WTC11 (cell line): Measurements from ENCODE around the gene NTRK3. TPM values are rescaled to one million over a fixed set of nuclear protein-coding genes. Genes with fewer than 3 reads are reported as not detected.

ENCODE experiments used
- ATAC-seq: fragments of 200-7000 bp; cut with Tn5 transposase; 2 replicates; pipeline ENCODE4 v1.10.0; 2021; ENCODE audit warnings: mild to moderate bottlenecking, moderate library complexity
- CTCF ChIA-PET: fragments of 300-600 bp; sonication (Branson Sonifier 250); formaldehyde crosslinking; loops from one replicate; lab custom pipeline; 2021; ENCODE audit warnings: antibody characterized with exemption; lab: Charles Lee
- POLR2A ChIA-PET: fragments of 350-600 bp; sonication (Branson Sonifier 250); formaldehyde crosslinking; loops from one replicate; lab custom pipeline; 2021; ENCODE audit warnings: antibody characterized with exemption; lab: Charles Lee
- DNase-seq: peaks from one replicate; pipeline ENCODE4 v3.0.0; 2021; ENCODE audit warnings: low spot score
- H3K27ac Mint-ChIP-seq: 2 replicates; pipeline ENCODE4 v1.8.0; 2021; ENCODE audit warnings: mixed read lengths
- H3K27me3 Mint-ChIP-seq: 2 replicates; pipeline ENCODE4 v1.8.0; 2021; ENCODE audit warnings: low read depth, mild to moderate bottlenecking, moderate library complexity, mixed read lengths
- H3K36me3 Mint-ChIP-seq: 2 replicates; pipeline ENCODE4 v1.8.0; 2021; ENCODE audit warnings: mixed read lengths
- H3K4me1 Mint-ChIP-seq: 2 replicates; pipeline ENCODE4 v1.8.0; 2022; ENCODE audit warnings: mixed read lengths
- H3K4me3 Mint-ChIP-seq: 2 replicates; pipeline ENCODE4 v1.8.0; 2021; ENCODE audit warnings: mild to moderate bottlenecking, moderate library complexity, mixed read lengths
- H3K9me3 Mint-ChIP-seq: 2 replicates; pipeline ENCODE4 v1.8.0; 2021; ENCODE audit warnings: mixed read lengths
- AFF4 ChIP-seq: sonication (generic); formaldehyde crosslinking; IDR thresholded peaks from 2 replicates; pipeline ENCODE4 v1.8.1; 2023; ENCODE audit warnings: mild to moderate bottlenecking, missing genetic modification reagents, borderline replicate concordance
- AR ChIP-seq: fragments of 250-450 bp; sonication (Bioruptor Pico); IDR thresholded peaks from 2 replicates; pipeline ENCODE4 v1.9.0; 2021; ENCODE audit warnings: mild to moderate bottlenecking
- ATF3 ChIP-seq: sonication (generic); formaldehyde crosslinking; conservative IDR thresholded peaks from 2 replicates; pipeline ENCODE4 v1.8.1; 2022; ENCODE audit warnings: mild to moderate bottlenecking, missing genetic modification reagents
- EMX1 ChIP-seq: fragments of 250-450 bp; sonication (Bioruptor Pico); IDR thresholded peaks from 2 replicates; pipeline ENCODE4 v1.8.0; 2021; ENCODE audit warnings: mild to moderate bottlenecking
- ESRRA ChIP-seq: sonication (generic); formaldehyde crosslinking; IDR thresholded peaks from 2 replicates; pipeline ENCODE4 v1.8.1; 2022; ENCODE audit warnings: mild to moderate bottlenecking, missing genetic modification reagents, borderline replicate concordance
- FOXK1 ChIP-seq: sonication (generic); formaldehyde crosslinking; IDR thresholded peaks from 2 replicates; pipeline ENCODE4 v1.8.0; 2022; ENCODE audit warnings: mild to moderate bottlenecking, moderate library complexity, missing genetic modification reagents
- HMGXB4 ChIP-seq: sonication (generic); formaldehyde crosslinking; IDR thresholded peaks from 2 replicates; pipeline ENCODE4 v1.8.1; 2023; ENCODE audit warnings: mild to moderate bottlenecking, moderate library complexity, missing genetic modification reagents
- IRF1 ChIP-seq: sonication (generic); formaldehyde crosslinking; IDR thresholded peaks from 2 replicates; pipeline ENCODE4 v1.8.0; 2023; ENCODE audit warnings: missing genetic modification reagents
- JUN ChIP-seq: sonication (generic); formaldehyde crosslinking; IDR thresholded peaks from 2 replicates; pipeline ENCODE4 v1.8.0; 2023; ENCODE audit warnings: mild to moderate bottlenecking, missing genetic modification reagents
- NFE2L1 ChIP-seq: sonication (generic); formaldehyde crosslinking; IDR thresholded peaks from 2 replicates; pipeline ENCODE4 v1.8.1; 2023; ENCODE audit warnings: missing genetic modification reagents
- NFYB ChIP-seq: sonication (generic); formaldehyde crosslinking; conservative IDR thresholded peaks from 2 replicates; pipeline ENCODE4 v1.8.0; 2022; ENCODE audit warnings: low read depth, missing genetic modification reagents
- TP53 ChIP-seq: sonication (generic); formaldehyde crosslinking; IDR thresholded peaks from 2 replicates; pipeline ENCODE4 v1.8.1; 2023; ENCODE audit warnings: mild to moderate bottlenecking, missing genetic modification reagents
- USF2 ChIP-seq: sonication (generic); formaldehyde crosslinking; IDR thresholded peaks from 2 replicates; pipeline ENCODE4 v1.8.1; 2023; ENCODE audit warnings: mild to moderate bottlenecking, missing genetic modification reagents, moderate library complexity
- ZBTB21 ChIP-seq: sonication (generic); formaldehyde crosslinking; IDR thresholded peaks from 2 replicates; pipeline ENCODE4 v1.8.1; 2023; ENCODE audit warnings: mild to moderate bottlenecking, missing genetic modification reagents, borderline replicate concordance
- ZBTB43 ChIP-seq: sonication (generic); formaldehyde crosslinking; IDR thresholded peaks from 2 replicates; pipeline ENCODE4 v1.8.1; 2023; ENCODE audit warnings: mild to moderate bottlenecking, missing genetic modification reagents
- ZNF416 ChIP-seq: fragments of 250-450 bp; sonication (Bioruptor Pico); IDR thresholded peaks from 2 replicates; pipeline ENCODE4 v1.9.0; 2021; ENCODE audit warnings: mild to moderate bottlenecking, inconsistent platforms
- ZSCAN18 ChIP-seq: fragments of 250-450 bp; sonication (Bioruptor Pico); IDR thresholded peaks from 2 replicates; pipeline ENCODE4 v2.1.2; 2022; ENCODE audit warnings: mild to moderate bottlenecking, moderate library complexity
- total RNA-seq: library from RNA; stranded (reverse); gene quantifications from 3 replicates; pipeline ENCODE4 v1.2.3, GENCODE V29; 2021

The NTRK3 gene
- total RNA-seq, 1 experiment from 2014 or later, result 12.3 TPM

- no peak for TF ChIP-seq ZBTB43 (CRISPR knock-in tag)
Measured at GRCh38 chr15:87962428-87962827, 294.1 kb downstream of the NTRK3 start (continued).

- TF ChIP-seq EMX1 (CRISPR knock-in tag) (no peak), ZNF416 (CRISPR knock-in tag) (no peak)
Measured at GRCh38 chr15:87961851-87962420, 294.6 kb downstream of the NTRK3 start.

GRCh38 chr15:87959662-87960061 lies 296.9 kb downstream of the NTRK3 start:
- CTCF ChIA-PET, result no interaction called here
- H3K4me1 Mint-ChIP-seq, result peaks cover 14% of the 10 kb centered on the region
- TF ChIP-seq IRF1 (CRISPR knock-in tag) (no peak), ESRRA (CRISPR knock-in tag) (no peak), NFE2L1 (CRISPR knock-in tag) (no peak), HMGXB4 (no peak), AFF4 (CRISPR knock-in tag) (no peak), ATF3 (no peak), USF2 (no peak)
- TF ChIP-seq, all 79 proteins: peak for 0
- POLR2A ChIA-PET, result no interaction called here
- H3K27me3 Mint-ChIP-seq, result no peaks in the 10 kb centered on the region
- H3K4me3 Mint-ChIP-seq, result no peak overlapping the region
- DNase-seq (no peak), ATAC-seq (no peak)
- H3K27ac Mint-ChIP-seq, result no peak overlapping the region
- no peaks in the 10 kb centered on the region for H3K9me3 Mint-ChIP-seq
- no peaks in the 10 kb centered on the region for H3K36me3 Mint-ChIP-seq

More at GRCh38 chr15:87961851-87962420, 294.6 kb downstream of the NTRK3 start:
- Mint-ChIP-seq H3K4me3 (no peak overlapping the region), H3K36me3 (no peaks in the 10 kb centered on the region), H3K4me1 (peaks cover 14% of the 10 kb centered on the region), H3K27me3 (no peaks in the 10 kb centered on the region), H3K27ac (no peak overlapping the region), H3K9me3 (0 out of 2 replicates have a peak, but pooled peaks cover 4% of the 10 kb centered on the region)
- DNase-seq (no peak), ATAC-seq (no peak)
- ChIA-PET CTCF (no interaction called here), POLR2A (no interaction called here)

GRCh38 chr15:87959080-87959479 lies 297.5 kb downstream of the NTRK3 start:
- DNase-seq (no peak), ATAC-seq (no peak)
- Mint-ChIP-seq H3K27ac (no peak overlapping the region), H3K9me3 (no peaks in the 10 kb centered on the region), H3K4me3 (no peak overlapping the region), H3K27me3 (no peaks in the 10 kb centered on the region), H3K4me1 (peaks cover 14% of the 10 kb centered on the region), H3K36me3 (no peaks in the 10 kb centered on the region)
- ChIA-PET CTCF (no interaction called here), POLR2A (no interaction called here)
- no peak for TF ChIP-seq ESRRA (CRISPR knock-in tag)
- no peak for TF ChIP-seq ZBTB21 (CRISPR knock-in tag)
- TF ChIP-seq JUN, result no peak
- TF ChIP-seq AR (CRISPR knock-in tag), result no peak
- no peak for TF ChIP-seq ZSCAN18 (CRISPR knock-in tag)
- no peak for TF ChIP-seq NFYB (CRISPR knock-in tag)
- TF ChIP-seq FOXK1 (CRISPR knock-in tag), result no peak
- no peak for TF ChIP-seq TP53 (CRISPR knock-in tag)
